HL-60 (cell line): ENCODE results near the gene SLC25A12.

ENCODE experiments used
- DNase-seq, 2 experiments: peaks; one replicate each; pipeline ENCODE4 v3.0.0-alpha.2; 2010 to 2020; ENCODE audit warnings: low read depth in 1 of 2, low spot score in 1 of 2
- H3K27ac ChIP-seq: fragments of 250-450 bp; sonication (Bioruptor Pico); replicated peaks from 2 replicates; pipeline ENCODE4 v1.5.1; 2020; ENCODE audit warnings: mild to moderate bottlenecking, moderate library complexity
- H3K27me3 ChIP-seq: fragments of 250-450 bp; sonication (Bioruptor Pico); 2 replicates; pipeline ENCODE4 v1.5.1; 2021; ENCODE audit warnings: mild to moderate bottlenecking, moderate library complexity; ENCODE audit not compliant: insufficient read depth, poor library complexity, severe bottlenecking
- H3K4me3 ChIP-seq: replicated peaks from 2 replicates; pipeline ENCODE4 v1.5.1; 2011; ENCODE audit warnings: mild to moderate bottlenecking, control low read depth, low read length; ENCODE audit not compliant: insufficient read depth
- GABPA ChIP-seq: IDR thresholded peaks from 2 replicates; pipeline ENCODE4 v1.6.1; 2012; ENCODE audit warnings: low read depth
- POLR2AphosphoS5 ChIP-seq: IDR thresholded peaks from 2 replicates; pipeline ENCODE4 v1.6.1; 2012; ENCODE audit warnings: low read depth
- SPI1 ChIP-seq: IDR thresholded peaks from 2 replicates; pipeline ENCODE4 v1.6.1; 2012; ENCODE audit warnings: low read depth, mild to moderate bottlenecking, borderline replicate concordance
- TF ChIP-seq, protein P1 (sequence below): IDR thresholded peaks from 2 replicates; pipeline ENCODE4 v1.6.1; 2012; ENCODE audit warnings: low read depth; ENCODE audit not compliant: insufficient replicate concordance
- TF ChIP-seq, protein P2 (sequence below): IDR thresholded peaks from one replicate; pipeline ENCODE4 v1.5.1; 2011; ENCODE audit warnings: low read length, control low read depth, inconsistent platforms; ENCODE audit not compliant: insufficient read depth

SLC25A12 gene

DNA sequence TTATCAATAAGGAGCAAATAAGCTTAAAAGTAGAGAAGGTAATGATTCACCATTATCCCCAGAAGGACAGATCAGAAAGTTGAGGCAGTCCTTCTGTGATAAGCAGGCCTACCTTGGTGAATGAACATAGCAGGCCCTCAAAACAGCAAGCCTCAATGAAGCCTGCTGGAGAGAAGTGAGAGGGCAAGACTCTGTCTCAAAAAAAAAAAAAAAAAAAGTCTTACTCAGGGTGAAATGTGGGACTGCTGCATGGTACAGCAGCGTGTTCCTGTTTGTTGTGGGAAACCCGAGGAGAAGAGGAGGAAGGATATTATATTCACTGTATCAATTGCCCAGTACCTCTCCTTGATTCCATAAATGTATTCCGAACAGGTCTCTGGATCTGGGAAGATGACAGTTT lies 19.5 kb upstream of the SLC25A12 start:
- TF ChIP-seq, protein P1, sequence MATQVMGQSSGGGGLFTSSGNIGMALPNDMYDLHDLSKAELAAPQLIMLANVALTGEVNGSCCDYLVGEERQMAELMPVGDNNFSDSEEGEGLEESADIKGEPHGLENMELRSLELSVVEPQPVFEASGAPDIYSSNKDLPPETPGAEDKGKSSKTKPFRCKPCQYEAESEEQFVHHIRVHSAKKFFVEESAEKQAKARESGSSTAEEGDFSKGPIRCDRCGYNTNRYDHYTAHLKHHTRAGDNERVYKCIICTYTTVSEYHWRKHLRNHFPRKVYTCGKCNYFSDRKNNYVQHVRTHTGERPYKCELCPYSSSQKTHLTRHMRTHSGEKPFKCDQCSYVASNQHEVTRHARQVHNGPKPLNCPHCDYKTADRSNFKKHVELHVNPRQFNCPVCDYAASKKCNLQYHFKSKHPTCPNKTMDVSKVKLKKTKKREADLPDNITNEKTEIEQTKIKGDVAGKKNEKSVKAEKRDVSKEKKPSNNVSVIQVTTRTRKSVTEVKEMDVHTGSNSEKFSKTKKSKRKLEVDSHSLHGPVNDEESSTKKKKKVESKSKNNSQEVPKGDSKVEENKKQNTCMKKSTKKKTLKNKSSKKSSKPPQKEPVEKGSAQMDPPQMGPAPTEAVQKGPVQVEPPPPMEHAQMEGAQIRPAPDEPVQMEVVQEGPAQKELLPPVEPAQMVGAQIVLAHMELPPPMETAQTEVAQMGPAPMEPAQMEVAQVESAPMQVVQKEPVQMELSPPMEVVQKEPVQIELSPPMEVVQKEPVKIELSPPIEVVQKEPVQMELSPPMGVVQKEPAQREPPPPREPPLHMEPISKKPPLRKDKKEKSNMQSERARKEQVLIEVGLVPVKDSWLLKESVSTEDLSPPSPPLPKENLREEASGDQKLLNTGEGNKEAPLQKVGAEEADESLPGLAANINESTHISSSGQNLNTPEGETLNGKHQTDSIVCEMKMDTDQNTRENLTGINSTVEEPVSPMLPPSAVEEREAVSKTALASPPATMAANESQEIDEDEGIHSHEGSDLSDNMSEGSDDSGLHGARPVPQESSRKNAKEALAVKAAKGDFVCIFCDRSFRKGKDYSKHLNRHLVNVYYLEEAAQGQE: no peak
- no peak for TF ChIP-seq POLR2AphosphoS5
- TF ChIP-seq, protein P2, sequence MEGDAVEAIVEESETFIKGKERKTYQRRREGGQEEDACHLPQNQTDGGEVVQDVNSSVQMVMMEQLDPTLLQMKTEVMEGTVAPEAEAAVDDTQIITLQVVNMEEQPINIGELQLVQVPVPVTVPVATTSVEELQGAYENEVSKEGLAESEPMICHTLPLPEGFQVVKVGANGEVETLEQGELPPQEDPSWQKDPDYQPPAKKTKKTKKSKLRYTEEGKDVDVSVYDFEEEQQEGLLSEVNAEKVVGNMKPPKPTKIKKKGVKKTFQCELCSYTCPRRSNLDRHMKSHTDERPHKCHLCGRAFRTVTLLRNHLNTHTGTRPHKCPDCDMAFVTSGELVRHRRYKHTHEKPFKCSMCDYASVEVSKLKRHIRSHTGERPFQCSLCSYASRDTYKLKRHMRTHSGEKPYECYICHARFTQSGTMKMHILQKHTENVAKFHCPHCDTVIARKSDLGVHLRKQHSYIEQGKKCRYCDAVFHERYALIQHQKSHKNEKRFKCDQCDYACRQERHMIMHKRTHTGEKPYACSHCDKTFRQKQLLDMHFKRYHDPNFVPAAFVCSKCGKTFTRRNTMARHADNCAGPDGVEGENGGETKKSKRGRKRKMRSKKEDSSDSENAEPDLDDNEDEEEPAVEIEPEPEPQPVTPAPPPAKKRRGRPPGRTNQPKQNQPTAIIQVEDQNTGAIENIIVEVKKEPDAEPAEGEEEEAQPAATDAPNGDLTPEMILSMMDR: no peak
- TF ChIP-seq SPI1: no peak
- TF ChIP-seq GABPA: no peak
- H3K4me3 ChIP-seq: no peak overlapping the region
- DNase-seq: no peak
- no peak overlapping the region for H3K27ac ChIP-seq
- H3K27me3 ChIP-seq: no peaks in the 10 kb centered on the region

DNA sequence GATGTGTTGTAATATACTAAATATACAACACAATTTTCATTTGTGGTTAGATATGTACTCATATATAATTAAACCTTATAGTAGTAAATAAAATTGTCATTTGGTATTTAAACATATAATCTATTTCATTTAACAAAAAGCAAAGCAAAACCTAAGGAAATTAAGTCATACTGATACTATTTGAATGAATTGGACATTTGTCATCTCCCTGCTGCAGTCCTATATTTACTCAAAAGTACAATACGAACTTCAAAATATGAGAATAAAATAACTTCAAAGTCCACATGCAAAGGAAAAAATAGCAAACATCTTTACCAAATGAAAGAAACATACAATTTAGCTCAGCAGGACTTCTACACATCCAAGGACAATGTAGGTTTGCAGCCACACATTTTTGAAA lies 16.4 kb upstream of the SLC25A12 start:
- TF ChIP-seq SPI1 (no peak), POLR2AphosphoS5 (no peak), GABPA (no peak)
- TF ChIP-seq, protein P1: no peak
- TF ChIP-seq, protein P2: no peak
- Histone ChIP-seq H3K4me3 (no peak overlapping the region), H3K27ac (no peak overlapping the region), H3K27me3 (no peaks in the 10 kb centered on the region)
- DNase-seq: no peak

DNA sequence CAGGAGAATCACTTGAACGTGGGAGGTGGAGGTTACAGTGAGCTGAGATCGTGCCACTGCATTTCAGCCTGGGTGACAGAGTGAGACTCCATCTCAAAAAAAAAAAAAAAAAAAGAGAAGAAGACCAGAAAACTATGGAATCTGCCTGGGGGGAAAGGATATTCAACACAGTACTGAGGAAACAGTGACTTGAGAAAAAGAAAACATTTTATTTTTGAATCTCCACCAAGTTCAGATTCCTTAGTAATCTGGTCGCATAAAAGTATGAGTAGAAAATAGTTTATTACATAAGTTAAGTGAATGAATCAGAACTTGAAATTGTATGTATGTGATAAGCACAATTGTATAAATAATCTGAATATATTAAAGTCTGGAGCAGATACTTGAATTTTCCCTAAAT lies 15.2 kb upstream of the SLC25A12 start:
- Histone ChIP-seq H3K4me3 (no peak overlapping the region), H3K27ac (no peak overlapping the region), H3K27me3 (no peaks in the 10 kb centered on the region)
- no peak for DNase-seq
- TF ChIP-seq SPI1: no peak
- TF ChIP-seq GABPA: no peak
- TF ChIP-seq, protein P2: no peak
- TF ChIP-seq, protein P1: no peak
- no peak for TF ChIP-seq POLR2AphosphoS5
